HepG2 (cell line): ENCODE data around the gene TICAM2.

Experiments
- ETV5 ChIP-seq: IDR thresholded peaks from 2 replicates; pipeline ENCODE4 v1.6.1; 2018; ENCODE audit warnings: missing biosample characterization, missing genetic modification reagents, inconsistent platforms, borderline replicate concordance
- EZH2 ChIP-seq: conservative IDR thresholded peaks from 2 replicates; pipeline ENCODE4 v1.6.1; 2012; ENCODE audit warnings: mild to moderate bottlenecking, low read depth, low read length, moderate library complexity
- POLR2A ChIP-seq, 2 experiments: IDR thresholded peaks; 2 replicates each; pipeline ENCODE4 v1.6.1; 2011; ENCODE audit warnings: low read depth in 2 of 2, low read length in 2 of 2, mild to moderate bottlenecking in 1 of 2, moderate library complexity in 1 of 2; ENCODE audit not compliant: insufficient read depth in 1 of 2
- ZC3H4 ChIP-seq: sonication (generic); formaldehyde crosslinking; IDR thresholded peaks from 2 replicates; pipeline ENCODE4 v1.4.0; 2020; ENCODE audit warnings: missing genetic modification reagents, borderline replicate concordance

DNA sequence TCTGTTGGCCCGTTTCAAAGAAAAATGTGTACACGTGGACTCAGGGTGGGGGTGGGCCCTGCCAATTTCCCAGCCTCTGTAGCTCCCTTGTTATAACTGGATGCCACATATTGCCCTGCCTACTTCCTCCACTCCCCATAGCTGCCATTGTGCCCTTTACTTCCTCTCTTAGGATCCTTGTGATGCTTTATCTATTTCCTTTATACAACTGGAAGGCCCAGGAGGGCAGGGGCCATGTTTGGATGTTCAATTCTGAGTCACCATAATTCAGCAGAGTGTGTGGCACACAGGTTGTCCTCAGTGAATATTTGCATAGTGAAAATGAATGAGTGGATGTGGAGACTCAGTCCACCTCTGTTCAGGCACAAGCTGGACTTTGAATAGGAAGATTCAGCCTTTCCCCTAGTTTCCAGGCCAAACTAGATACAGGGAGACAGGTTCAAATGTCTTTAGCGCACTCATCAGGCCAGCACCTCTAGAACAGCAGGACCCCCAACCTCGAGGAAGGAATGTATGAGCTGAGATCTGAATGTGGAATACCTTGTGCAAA lies 47.1 kb downstream of the TICAM2 start:
- TF ChIP-seq POLR2A (IDR thresholded peaks at IDR 0.05; ENCODE audit: insufficient read depth in 1 of 2, low read depth in 2 of 2, low read length in 2 of 2) (no peak), ZC3H4 (CRISPR knock-in tag) (no peak), ETV5 (CRISPR knock-in tag) (no peak), EZH2 (no peak)
